ENCODE data around the gene TMEM169. TPM values are rescaled to one million over a fixed set of nuclear protein-coding genes. Genes with fewer than 3 reads are reported as not detected.

TMEM169 gene
- 0.14 TPM in 1 of 2 replicates, not detected in the other for total RNA-seq

GRCh38 chr2:216081487-216082116 lies at the start of gene TMEM169, which contains the start of gene PECR:
TSS of gene TMEM169 (plus strand) at chr2:216081919. CDS start at chr2:216095964, 14,045 bp downstream.
TSS of gene PECR (minus strand) at chr2:216081809. CDS start at chr2:216081741, 68 bp downstream.

GRCh38 chr2:216108967-216109921 lies 27.5 kb downstream of the TMEM169 start, which contains the start of gene XRCC5:
TSS of gene XRCC5 (plus strand) at chr2:216109348. CDS start at chr2:216109437, 89 bp downstream.

Other genes with a start within 250 kb of the TMEM169 start
- 1.1 and 3.0 TPM in 2 replicates for gene MREG, start 68.4 kb upstream of the TMEM169 start, total RNA-seq
- gene PECR, start 110 bp upstream of the TMEM169 start, total RNA-seq: 1.5 and 5.4 TPM in 2 replicates
- 187 and 337 TPM in 2 replicates for gene XRCC5, start 27.4 kb downstream of the TMEM169 start, total RNA-seq

All from placental pericyte (primary cell).